ENCODE measurements around the gene EGFL6. TPM values are rescaled to one million over a fixed set of nuclear protein-coding genes. Genes with fewer than 3 reads are reported as not detected.

EGFL6 gene
- total RNA-seq, 1 donor from 2014 or later: not detected

GRCh38 chrX:13607331-13607995, 38.1 kb downstream of the EGFL6 start:
- no peak for DNase-seq
- intact Hi-C loops (cut with micrococcal nuclease): no loop called here

GRCh38 chrX:13607996-13608365, 38.6 kb downstream of the EGFL6 start:
- no peaks in the 10 kb centered on the region for H3K36me3 ChIP-seq
- no peak overlapping the region for H3K4me3 ChIP-seq
- no peak for TF ChIP-seq CTCF (IDR thresholded peaks at IDR 0.05; ENCODE audit: borderline replicate concordance)
- no peaks in the 10 kb centered on the region for H3K27me3 ChIP-seq (ENCODE audit: low read depth)
- no peak overlapping the region for H3K27ac ChIP-seq (replicated peaks)
- no peaks in the 10 kb centered on the region for H3K9me3 ChIP-seq (replicated peaks)
- no peak for DNase-seq
- intact Hi-C loops (cut with micrococcal nuclease): no loop called here
- no peaks in the 10 kb centered on the region for H3K4me1 ChIP-seq

More at GRCh38 chrX:13607331-13607995, 38.1 kb downstream of the EGFL6 start:
- Histone ChIP-seq H3K4me1 (no peaks in the 10 kb centered on the region), H3K36me3 (no peaks in the 10 kb centered on the region), H3K4me3 (no peak overlapping the region), H3K27ac (replicated peaks) (no peak overlapping the region), H3K27me3 (ENCODE audit: low read depth) (no peaks in the 10 kb centered on the region), H3K9me3 (replicated peaks) (no peaks in the 10 kb centered on the region)
- no peak for TF ChIP-seq CTCF (IDR thresholded peaks at IDR 0.05; ENCODE audit: borderline replicate concordance)

GRCh38 chrX:13614154-13614553, 44.8 kb downstream of the EGFL6 start:
- H3K9me3 ChIP-seq (replicated peaks): no peaks in the 10 kb centered on the region
- H3K4me1 ChIP-seq: no peaks in the 10 kb centered on the region
- no peaks in the 10 kb centered on the region for H3K27me3 ChIP-seq (ENCODE audit: low read depth)
- no peak for DNase-seq
- H3K36me3 ChIP-seq: no peaks in the 10 kb centered on the region
- intact Hi-C loops (cut with micrococcal nuclease): no loop called here
- no peak for TF ChIP-seq CTCF (IDR thresholded peaks at IDR 0.05; ENCODE audit: borderline replicate concordance)
- no peak overlapping the region for H3K27ac ChIP-seq (replicated peaks)
- H3K4me3 ChIP-seq: no peak overlapping the region

- no peak for TF ChIP-seq CTCF (IDR thresholded peaks at IDR 0.05; ENCODE audit: borderline replicate concordance)
- Histone ChIP-seq H3K4me1 (no peaks in the 10 kb centered on the region), H3K4me3 (no peak overlapping the region), H3K27ac (replicated peaks) (no peak overlapping the region), H3K9me3 (replicated peaks) (no peaks in the 10 kb centered on the region), H3K36me3 (no peaks in the 10 kb centered on the region), H3K27me3 (ENCODE audit: low read depth) (no peaks in the 10 kb centered on the region)
- no peak for DNase-seq
- intact Hi-C loops (cut with micrococcal nuclease): no loop called here
Measured at GRCh38 chrX:13620207-13620606, 50.8 kb downstream of the EGFL6 start.

GRCh38 chrX:13622401-13622964, 53.1 kb downstream of the EGFL6 start:
- TF ChIP-seq CTCF (IDR thresholded peaks at IDR 0.05; ENCODE audit: borderline replicate concordance): no peak
- no peaks in the 10 kb centered on the region for H3K27me3 ChIP-seq (ENCODE audit: low read depth)
- no peak overlapping the region for H3K27ac ChIP-seq (replicated peaks)

More at GRCh38 chrX:13622401-13622964, 53.1 kb downstream of the EGFL6 start:
- Histone ChIP-seq H3K36me3 (no peaks in the 10 kb centered on the region), H3K4me3 (no peak overlapping the region), H3K9me3 (replicated peaks) (no peaks in the 10 kb centered on the region), H3K4me1 (no peaks in the 10 kb centered on the region)
- intact Hi-C loops (cut with micrococcal nuclease): no loop called here
- no peak for DNase-seq

Measured in left ventricle myocardium inferior (tissue), 1 donor.